Activated naive CD8-positive, alpha-beta T cell treated with anti-CD3 and anti-CD28 coated beads, Interleukin-2, amount 50 U/mL, for 16 hours (primary cell): ENCODE data around the gene ASTN2.
"Not testable (repeated sequence)": the region's sequence is repeated elsewhere in the genome, so short reads cannot be mapped to it uniquely, and the experiment has no call there.

Source experiments
- DNase-seq: peaks from one replicate; pipeline ENCODE4 v3.0.0-alpha.2; 2020; ENCODE audit warnings: low read depth, low spot score

Gene ASTN2

GRCh38 chr9:116464423-116464822 is 950.4 kb downstream of the ASTN2 start:
- no peak for DNase-seq

GRCh38 chr9:116461632-116462031 is 953.2 kb downstream of the ASTN2 start:
- no peak for DNase-seq

GRCh38 chr9:116460026-116460425 is 954.8 kb downstream of the ASTN2 start:
- DNase-seq: no peak

GRCh38 chr9:116459576-116459975 is 955.3 kb downstream of the ASTN2 start:
- DNase-seq: no peak

- no peak for DNase-seq
Measured at GRCh38 chr9:116456490-116457088, 958.3 kb downstream of the ASTN2 start.

- DNase-seq: not testable (repeated sequence)
Measured at GRCh38 chr9:116454539-116454938, 960.3 kb downstream of the ASTN2 start.

- DNase-seq: no peak
Measured at GRCh38 chr9:116453785-116454184, 961.1 kb downstream of the ASTN2 start.

- DNase-seq: no peak
Measured at GRCh38 chr9:116452634-116453033, 962.2 kb downstream of the ASTN2 start.

- DNase-seq: no peak
Measured at GRCh38 chr9:116452227-116452626, 962.6 kb downstream of the ASTN2 start.

GRCh38 chr9:116451500-116452115 is 963.2 kb downstream of the ASTN2 start:
- DNase-seq: no peak

GRCh38 chr9:116450378-116451139 is 964.3 kb downstream of the ASTN2 start:
- no peak for DNase-seq

- no peak for DNase-seq
Measured at GRCh38 chr9:116449949-116450348, 964.9 kb downstream of the ASTN2 start.

- DNase-seq: no peak
Measured at GRCh38 chr9:116448431-116448830, 966.4 kb downstream of the ASTN2 start.

- DNase-seq: no peak
Measured at GRCh38 chr9:116447934-116448333, 966.9 kb downstream of the ASTN2 start.

- no peak for DNase-seq
Measured at GRCh38 chr9:116442528-116442927, 972.3 kb downstream of the ASTN2 start.

- no peak for DNase-seq
Measured at GRCh38 chr9:116437411-116438370, 977.2 kb downstream of the ASTN2 start.

- no peak for DNase-seq
Measured at GRCh38 chr9:116436121-116436520, 978.7 kb downstream of the ASTN2 start.

- DNase-seq: no peak
Measured at GRCh38 chr9:116435706-116436105, 979.2 kb downstream of the ASTN2 start.

GRCh38 chr9:116434314-116434713 is 980.5 kb downstream of the ASTN2 start:
- no peak for DNase-seq

- no peak for DNase-seq
Measured at GRCh38 chr9:116432051-116432450, 982.8 kb downstream of the ASTN2 start.

- DNase-seq: no peak
Measured at GRCh38 chr9:116430849-116431248, 984.0 kb downstream of the ASTN2 start.

- DNase-seq: no peak
Measured at GRCh38 chr9:116425244-116425643, 989.6 kb downstream of the ASTN2 start.
